ENCODE measurements around the gene NAA38.

Gene NAA38

DNA sequence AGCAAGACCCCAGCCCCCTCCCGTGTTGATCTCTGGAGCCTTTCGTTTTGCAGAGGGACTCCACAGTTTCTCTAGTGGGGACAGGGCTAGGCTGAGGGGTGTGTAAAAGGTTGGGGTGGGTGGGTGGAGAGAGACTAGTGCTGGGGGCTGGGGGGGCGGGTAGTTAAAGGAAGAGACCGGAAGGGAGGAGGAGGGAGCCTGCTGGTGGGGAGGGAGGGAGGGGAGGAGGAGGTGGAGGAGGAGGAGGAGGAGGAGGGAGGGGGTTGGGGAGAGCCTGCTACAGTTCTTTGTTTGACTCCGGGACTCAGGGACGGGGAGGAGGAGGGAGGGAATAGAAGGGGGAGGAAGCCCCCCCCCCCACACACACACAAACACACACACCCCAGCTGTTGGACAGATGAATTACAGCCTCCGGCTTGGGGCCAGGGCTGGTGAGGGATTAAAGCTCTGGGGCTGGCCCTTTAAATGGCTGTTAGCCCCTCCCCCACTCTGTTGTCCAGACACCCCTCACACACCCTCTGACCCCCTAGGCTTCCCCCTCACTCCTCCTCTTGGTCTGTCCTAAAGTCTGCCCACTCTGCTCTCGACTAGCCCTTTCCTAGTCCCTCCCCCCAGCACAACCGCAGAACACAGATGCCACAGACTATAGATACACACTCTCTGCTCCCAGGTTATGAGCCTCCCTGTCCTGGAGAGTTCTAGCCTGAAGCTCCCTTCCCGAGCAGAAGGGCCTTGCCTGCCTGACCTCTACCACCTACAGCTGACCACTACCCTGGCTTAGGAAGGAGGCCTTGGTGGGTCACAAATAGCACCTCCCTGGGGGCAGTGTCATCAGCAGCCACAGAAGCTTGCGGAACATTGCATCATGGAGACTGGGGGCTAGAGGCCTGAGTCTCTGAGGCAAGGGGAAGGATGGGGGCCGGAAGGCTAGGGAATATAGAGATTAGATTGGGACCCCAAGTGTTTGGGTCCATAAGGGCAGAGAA, 19.0 kb downstream of the NAA38 start (continued):
- TF ChIP-seq ZNF114 (tag by site-specific recombination; IDR thresholded peaks at IDR 0.05), result no peak
- TF ChIP-seq ZNF791 (tag by site-specific recombination; IDR thresholded peaks at IDR 0.05), result no peak
- TF ChIP-seq SP2 (tag by site-specific recombination; IDR thresholded peaks at IDR 0.05), result peak; percentile 61
- TF ChIP-seq TCF7L2 (IDR thresholded peaks at IDR 0.05; ENCODE audit: borderline replicate concordance, low read depth, low read length), result no peak
- no peak for TF ChIP-seq ZNF777 (tag by site-specific recombination; IDR thresholded peaks at IDR 0.05; ENCODE audit: borderline replicate concordance)
- no peak for TF ChIP-seq KLF1 (tag by site-specific recombination; IDR thresholded peaks at IDR 0.05)
- TF ChIP-seq ZNF501 (tag by site-specific recombination; IDR thresholded peaks at IDR 0.05), result no peak
- TF ChIP-seq SCRT1 (tag by site-specific recombination; IDR thresholded peaks at IDR 0.05; ENCODE audit: borderline replicate concordance), result no peak
- TF ChIP-seq ZNF248 (tag by site-specific recombination; IDR thresholded peaks at IDR 0.05), result no peak
- TF ChIP-seq ZBTB20 (tag by site-specific recombination; IDR thresholded peaks at IDR 0.05), result peak; percentile 29
- TF ChIP-seq, protein P1, sequence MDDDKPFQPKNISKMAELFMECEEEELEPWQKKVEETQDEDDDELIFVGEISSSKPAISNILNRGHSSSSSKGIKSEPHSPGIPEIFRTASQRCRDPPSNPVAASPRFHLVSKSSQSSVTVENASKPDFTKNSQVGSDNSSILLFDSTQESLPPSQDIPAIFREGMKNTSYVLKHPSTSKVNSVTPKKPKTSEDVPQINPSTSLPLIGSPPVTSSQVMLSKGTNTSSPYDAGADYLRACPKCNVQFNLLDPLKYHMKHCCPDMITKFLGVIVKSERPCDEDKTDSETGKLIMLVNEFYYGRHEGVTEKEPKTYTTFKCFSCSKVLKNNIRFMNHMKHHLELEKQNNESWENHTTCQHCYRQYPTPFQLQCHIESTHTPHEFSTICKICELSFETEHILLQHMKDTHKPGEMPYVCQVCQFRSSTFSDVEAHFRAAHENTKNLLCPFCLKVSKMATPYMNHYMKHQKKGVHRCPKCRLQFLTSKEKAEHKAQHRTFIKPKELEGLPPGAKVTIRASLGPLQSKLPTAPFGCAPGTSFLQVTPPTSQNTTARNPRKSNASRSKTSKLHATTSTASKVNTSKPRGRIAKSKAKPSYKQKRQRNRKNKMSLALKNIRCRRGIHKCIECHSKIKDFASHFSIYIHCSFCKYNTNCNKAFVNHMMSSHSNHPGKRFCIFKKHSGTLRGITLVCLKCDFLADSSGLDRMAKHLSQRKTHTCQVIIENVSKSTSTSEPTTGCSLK (tag by site-specific recombination; IDR thresholded peaks at IDR 0.05), result no peak
- TF ChIP-seq, protein P2, sequence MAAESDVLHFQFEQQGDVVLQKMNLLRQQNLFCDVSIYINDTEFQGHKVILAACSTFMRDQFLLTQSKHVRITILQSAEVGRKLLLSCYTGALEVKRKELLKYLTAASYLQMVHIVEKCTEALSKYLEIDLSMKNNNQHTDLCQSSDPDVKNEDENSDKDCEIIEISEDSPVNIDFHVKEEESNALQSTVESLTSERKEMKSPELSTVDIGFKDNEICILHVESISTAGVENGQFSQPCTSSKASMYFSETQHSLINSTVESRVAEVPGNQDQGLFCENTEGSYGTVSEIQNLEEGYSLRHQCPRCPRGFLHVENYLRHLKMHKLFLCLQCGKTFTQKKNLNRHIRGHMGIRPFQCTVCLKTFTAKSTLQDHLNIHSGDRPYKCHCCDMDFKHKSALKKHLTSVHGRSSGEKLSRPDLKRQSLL (tag by site-specific recombination; IDR thresholded peaks at IDR 0.05), result no peak
- TF ChIP-seq, protein P3, sequence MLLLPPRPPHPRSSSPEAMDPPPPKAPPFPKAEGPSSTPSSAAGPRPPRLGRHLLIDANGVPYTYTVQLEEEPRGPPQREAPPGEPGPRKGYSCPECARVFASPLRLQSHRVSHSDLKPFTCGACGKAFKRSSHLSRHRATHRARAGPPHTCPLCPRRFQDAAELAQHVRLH (tag by site-specific recombination; IDR thresholded peaks at IDR 0.05), result no peak
- TF ChIP-seq, protein P4, sequence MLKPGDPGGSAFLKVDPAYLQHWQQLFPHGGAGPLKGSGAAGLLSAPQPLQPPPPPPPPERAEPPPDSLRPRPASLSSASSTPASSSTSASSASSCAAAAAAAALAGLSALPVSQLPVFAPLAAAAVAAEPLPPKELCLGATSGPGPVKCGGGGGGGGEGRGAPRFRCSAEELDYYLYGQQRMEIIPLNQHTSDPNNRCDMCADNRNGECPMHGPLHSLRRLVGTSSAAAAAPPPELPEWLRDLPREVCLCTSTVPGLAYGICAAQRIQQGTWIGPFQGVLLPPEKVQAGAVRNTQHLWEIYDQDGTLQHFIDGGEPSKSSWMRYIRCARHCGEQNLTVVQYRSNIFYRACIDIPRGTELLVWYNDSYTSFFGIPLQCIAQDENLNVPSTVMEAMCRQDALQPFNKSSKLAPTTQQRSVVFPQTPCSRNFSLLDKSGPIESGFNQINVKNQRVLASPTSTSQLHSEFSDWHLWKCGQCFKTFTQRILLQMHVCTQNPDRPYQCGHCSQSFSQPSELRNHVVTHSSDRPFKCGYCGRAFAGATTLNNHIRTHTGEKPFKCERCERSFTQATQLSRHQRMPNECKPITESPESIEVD (tag by site-specific recombination; IDR thresholded peaks at IDR 0.05), result no peak
- TF ChIP-seq ZNF37A (tag by site-specific recombination; IDR thresholded peaks at IDR 0.05), result no peak
- no peak for TF ChIP-seq ZNF658 (tag by site-specific recombination; IDR thresholded peaks at IDR 0.05)
- TF ChIP-seq, protein P5, sequence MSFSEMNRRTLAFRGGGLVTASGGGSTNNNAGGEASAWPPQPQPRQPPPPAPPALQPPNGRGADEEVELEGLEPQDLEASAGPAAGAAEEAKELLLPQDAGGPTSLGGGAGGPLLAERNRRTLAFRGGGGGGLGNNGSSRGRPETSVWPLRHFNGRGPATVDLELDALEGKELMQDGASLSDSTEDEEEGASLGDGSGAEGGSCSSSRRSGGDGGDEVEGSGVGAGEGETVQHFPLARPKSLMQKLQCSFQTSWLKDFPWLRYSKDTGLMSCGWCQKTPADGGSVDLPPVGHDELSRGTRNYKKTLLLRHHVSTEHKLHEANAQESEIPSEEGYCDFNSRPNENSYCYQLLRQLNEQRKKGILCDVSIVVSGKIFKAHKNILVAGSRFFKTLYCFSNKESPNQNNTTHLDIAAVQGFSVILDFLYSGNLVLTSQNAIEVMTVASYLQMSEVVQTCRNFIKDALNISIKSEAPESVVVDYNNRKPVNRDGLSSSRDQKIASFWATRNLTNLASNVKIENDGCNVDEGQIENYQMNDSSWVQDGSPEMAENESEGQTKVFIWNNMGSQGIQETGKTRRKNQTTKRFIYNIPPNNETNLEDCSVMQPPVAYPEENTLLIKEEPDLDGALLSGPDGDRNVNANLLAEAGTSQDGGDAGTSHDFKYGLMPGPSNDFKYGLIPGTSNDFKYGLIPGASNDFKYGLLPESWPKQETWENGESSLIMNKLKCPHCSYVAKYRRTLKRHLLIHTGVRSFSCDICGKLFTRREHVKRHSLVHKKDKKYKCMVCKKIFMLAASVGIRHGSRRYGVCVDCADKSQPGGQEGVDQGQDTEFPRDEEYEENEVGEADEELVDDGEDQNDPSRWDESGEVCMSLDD (tag by site-specific recombination; IDR thresholded peaks at IDR 0.05), result 0 out of 2 replicates have a peak, but pooled peaks have one; percentile 38
- no peak for TF ChIP-seq ZNF302 (tag by site-specific recombination; IDR thresholded peaks at IDR 0.05; ENCODE audit: low read depth)
- no peak for TF ChIP-seq MZF1 (tag by site-specific recombination; IDR thresholded peaks at IDR 0.05; ENCODE audit: borderline replicate concordance)
- no peak for TF ChIP-seq ZNF677 (tag by site-specific recombination; IDR thresholded peaks at IDR 0.05)
- no peak for TF ChIP-seq ZNF560 (tag by site-specific recombination; IDR thresholded peaks at IDR 0.05; ENCODE audit: borderline replicate concordance)
- TF ChIP-seq GFI1B (tag by site-specific recombination; IDR thresholded peaks at IDR 0.05), result no peak
- TF ChIP-seq ZNF76 (tag by site-specific recombination; IDR thresholded peaks at IDR 0.05; ENCODE audit: borderline replicate concordance, low read depth), result no peak
- no peak for TF ChIP-seq ZNF266 (tag by site-specific recombination; IDR thresholded peaks at IDR 0.05; ENCODE audit: low read depth)
- TF ChIP-seq, protein P6, sequence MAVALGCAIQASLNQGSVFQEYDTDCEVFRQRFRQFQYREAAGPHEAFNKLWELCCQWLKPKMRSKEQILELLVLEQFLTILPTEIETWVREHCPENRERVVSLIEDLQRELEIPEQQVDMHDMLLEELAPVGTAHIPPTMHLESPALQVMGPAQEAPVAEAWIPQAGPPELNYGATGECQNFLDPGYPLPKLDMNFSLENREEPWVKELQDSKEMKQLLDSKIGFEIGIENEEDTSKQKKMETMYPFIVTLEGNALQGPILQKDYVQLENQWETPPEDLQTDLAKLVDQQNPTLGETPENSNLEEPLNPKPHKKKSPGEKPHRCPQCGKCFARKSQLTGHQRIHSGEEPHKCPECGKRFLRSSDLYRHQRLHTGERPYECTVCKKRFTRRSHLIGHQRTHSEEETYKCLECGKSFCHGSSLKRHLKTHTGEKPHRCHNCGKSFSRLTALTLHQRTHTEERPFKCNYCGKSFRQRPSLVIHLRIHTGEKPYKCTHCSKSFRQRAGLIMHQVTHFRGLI (tag by site-specific recombination; IDR thresholded peaks at IDR 0.05), result no peak
- TF ChIP-seq ZBTB17 (tag by site-specific recombination; IDR thresholded peaks at IDR 0.05), result peak; percentile 98
- TF ChIP-seq ZNF670 (tag by site-specific recombination; IDR thresholded peaks at IDR 0.05; ENCODE audit: low read depth), result no peak
- TF ChIP-seq ZNF366 (tag by site-specific recombination; conservative IDR thresholded peaks at IDR 0.05), result peak; percentile 28; the same call in 1 of the 2 replicates

Measured in HEK293 (cell line).